ENCODE measurements around the gene FAM43B. TPM values are rescaled to one million over a fixed set of nuclear protein-coding genes. Genes with fewer than 3 reads are reported as not detected.

The FAM43B gene
- total RNA-seq, 1 experiment from 2014 or later = 0.73 TPM

GRCh38 chr1:20571427-20571826 is 19.1 kb downstream of the FAM43B start:
- H3K36me3 ChIP-seq = no peaks in the 10 kb centered on the region

GRCh38 chr1:20573987-20574386 is 21.6 kb downstream of the FAM43B start:
- H3K4me3 ChIP-seq = no peak overlapping the region
- H3K27me3 ChIP-seq = 0 out of 2 replicates have a peak, but pooled peaks cover 3% of the 10 kb centered on the region
- H3K36me3 ChIP-seq = no peaks in the 10 kb centered on the region
- DNase-seq = no peak
- H3K9me3 ChIP-seq (replicated peaks) = no peaks in the 10 kb centered on the region
- H3K27ac ChIP-seq = no peak overlapping the region
- peaks cover 2% of the 10 kb centered on the region; the same call in 1 of the 2 replicates for H3K4me1 ChIP-seq

More at GRCh38 chr1:20571427-20571826, 19.1 kb downstream of the FAM43B start:
- Histone ChIP-seq H3K4me3 (no peak overlapping the region), H3K4me1 (peaks cover 2% of the 10 kb centered on the region; the same call in 1 of the 2 replicates), H3K27me3 (peaks cover 7% of the 10 kb centered on the region; the same call in 1 of the 2 replicates), H3K9me3 (replicated peaks) (no peaks in the 10 kb centered on the region; the same call in 1 of the 2 replicates), H3K27ac (no peak overlapping the region)
- no peak for DNase-seq

GRCh38 chr1:20574686-20575540 is 22.5 kb downstream of the FAM43B start:
- no peak overlapping the region for H3K4me3 ChIP-seq
- no peak overlapping the region for H3K27ac ChIP-seq
- no peaks in the 10 kb centered on the region for H3K36me3 ChIP-seq
- DNase-seq = peak; percentile 88 to 93
- peaks cover 2% of the 10 kb centered on the region; the same call in 1 of the 2 replicates for H3K4me1 ChIP-seq
- 0 out of 2 replicates have a peak, but pooled peaks cover 2% of the 10 kb centered on the region for H3K9me3 ChIP-seq (replicated peaks)
- 0 out of 2 replicates have a peak, but pooled peaks cover 3% of the 10 kb centered on the region for H3K27me3 ChIP-seq

- Histone ChIP-seq H3K36me3 (no peaks in the 10 kb centered on the region), H3K4me3 (no peak overlapping the region), H3K27me3 (0 out of 2 replicates have a peak, but pooled peaks cover 3% of the 10 kb centered on the region), H3K9me3 (replicated peaks) (0 out of 2 replicates have a peak, but pooled peaks cover 2% of the 10 kb centered on the region), H3K27ac (no peak overlapping the region), H3K4me1 (peaks cover 2% of the 10 kb centered on the region; the same call in 1 of the 2 replicates)
- no peak for DNase-seq
Measured at GRCh38 chr1:20575541-20576336, 23.4 kb downstream of the FAM43B start.

GRCh38 chr1:20578062-20578461 is 25.7 kb downstream of the FAM43B start:
- H3K9me3 ChIP-seq (replicated peaks) = 0 out of 2 replicates have a peak, but pooled peaks cover 2% of the 10 kb centered on the region

GRCh38 chr1:20578721-20579395 is 26.5 kb downstream of the FAM43B start:
- Histone ChIP-seq H3K27me3 (no peaks in the 10 kb centered on the region), H3K4me1 (peaks cover 2% of the 10 kb centered on the region; the same call in 1 of the 2 replicates), H3K4me3 (no peak overlapping the region), H3K9me3 (replicated peaks) (0 out of 2 replicates have a peak, but pooled peaks cover 2% of the 10 kb centered on the region), H3K36me3 (no peaks in the 10 kb centered on the region), H3K27ac (no peak overlapping the region)
- no peak for DNase-seq

More at GRCh38 chr1:20578062-20578461, 25.7 kb downstream of the FAM43B start:
- Histone ChIP-seq H3K4me1 (peaks cover 2% of the 10 kb centered on the region; the same call in 1 of the 2 replicates), H3K36me3 (no peaks in the 10 kb centered on the region), H3K4me3 (no peak overlapping the region), H3K27ac (no peak overlapping the region), H3K27me3 (0 out of 2 replicates have a peak, but pooled peaks cover 3% of the 10 kb centered on the region)
- DNase-seq = no peak

GRCh38 chr1:20584890-20585289 is 32.5 kb downstream of the FAM43B start:
- Histone ChIP-seq H3K4me3 (no peak overlapping the region), H3K4me1 (no peaks in the 10 kb centered on the region), H3K36me3 (no peaks in the 10 kb centered on the region), H3K9me3 (replicated peaks) (no peaks in the 10 kb centered on the region), H3K27ac (no peak overlapping the region), H3K27me3 (no peaks in the 10 kb centered on the region)
- DNase-seq = no peak

- no peak for DNase-seq
- Histone ChIP-seq H3K4me1 (no peaks in the 10 kb centered on the region), H3K27me3 (peaks cover 3% of the 10 kb centered on the region)
Measured at GRCh38 chr1:20586953-20587660, 34.7 kb downstream of the FAM43B start.

GRCh38 chr1:20587661-20588053 is 35.3 kb downstream of the FAM43B start:
- no peaks in the 10 kb centered on the region for H3K9me3 ChIP-seq (replicated peaks)
- no peak overlapping the region for H3K4me3 ChIP-seq
- no peak for DNase-seq

More at GRCh38 chr1:20586953-20587660, 34.7 kb downstream of the FAM43B start:
- no peaks in the 10 kb centered on the region for H3K36me3 ChIP-seq
- H3K4me3 ChIP-seq = no peak overlapping the region
- no peak overlapping the region for H3K27ac ChIP-seq
- no peaks in the 10 kb centered on the region for H3K9me3 ChIP-seq (replicated peaks)

GRCh38 chr1:20588634-20589225 is 36.4 kb downstream of the FAM43B start, which contains the start of gene CDA:
TSS of gene CDA (plus strand) at chr1:20589097. CDS start at chr1:20589130, 33 bp downstream.
- H3K4me3 ChIP-seq = no peak within 1 kb of the TSS

More at GRCh38 chr1:20587661-20588053, 35.3 kb downstream of the FAM43B start:
- H3K36me3 ChIP-seq = no peaks in the 10 kb centered on the region
- H3K27me3 ChIP-seq = peaks cover 5% of the 10 kb centered on the region
- no peaks in the 10 kb centered on the region for H3K4me1 ChIP-seq
- H3K27ac ChIP-seq = no peak overlapping the region

GRCh38 chr1:20589331-20590278 is 37.2 kb downstream of the FAM43B start:
- Histone ChIP-seq H3K27ac (no peak overlapping the region), H3K4me3 (no peak overlapping the region), H3K9me3 (replicated peaks) (no peaks in the 10 kb centered on the region), H3K36me3 (no peaks in the 10 kb centered on the region), H3K4me1 (no peaks in the 10 kb centered on the region), H3K27me3 (peaks cover 9% of the 10 kb centered on the region)
- DNase-seq = peak; percentile 26 to 35

More at GRCh38 chr1:20588634-20589225, 36.4 kb downstream of the FAM43B start, which contains the start of gene CDA:
- Histone ChIP-seq H3K27ac (no peak within 1 kb of the TSS), H3K9me3 (replicated peaks) (no peaks in the 10 kb centered on the region), H3K27me3 (peaks cover 9% of the 10 kb centered on the region), H3K36me3 (no peaks in the 10 kb centered on the region), H3K4me1 (no peaks in the 10 kb centered on the region)
- DNase-seq = no peak

GRCh38 chr1:20590306-20590777 is 38.0 kb downstream of the FAM43B start:
- Histone ChIP-seq H3K27me3 (peaks cover 9% of the 10 kb centered on the region), H3K27ac (no peak overlapping the region), H3K36me3 (no peaks in the 10 kb centered on the region), H3K9me3 (replicated peaks) (no peaks in the 10 kb centered on the region), H3K4me1 (no peaks in the 10 kb centered on the region), H3K4me3 (no peak overlapping the region)
- DNase-seq = no peak
